ENCODE data around the gene DOCK4.
A peak's percentile ranks its signal among the peaks of the same experiment; 100 is the strongest.

The DOCK4 gene

DNA sequence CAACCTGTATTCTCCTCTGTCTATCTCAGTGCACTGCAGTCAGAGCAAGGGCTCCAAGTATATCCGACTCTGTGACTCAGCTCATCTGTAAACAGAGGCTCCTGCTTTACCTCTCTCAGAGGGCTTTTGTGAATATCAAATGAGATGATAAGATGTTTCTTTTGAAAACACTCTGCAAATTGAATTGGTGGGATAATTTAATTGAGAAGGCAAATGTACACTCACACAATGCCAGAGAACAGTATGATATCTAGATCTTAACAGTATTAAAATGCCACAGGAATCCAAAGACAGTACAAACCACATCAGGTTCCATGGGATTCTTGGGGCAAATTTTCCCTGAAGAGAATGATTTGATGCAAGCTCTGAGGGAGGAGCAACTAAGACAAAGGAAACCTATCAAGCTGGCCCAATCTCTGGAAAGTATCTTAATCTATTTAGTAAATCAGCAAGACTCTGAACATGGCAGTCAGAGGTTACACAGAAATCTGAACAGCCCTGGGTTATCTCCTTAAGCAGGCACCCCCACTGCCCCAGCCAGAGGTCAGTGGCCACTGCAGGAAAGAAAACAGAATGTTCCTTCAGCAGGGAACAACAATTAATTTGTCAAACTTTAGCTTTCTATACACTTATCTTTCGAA is 45.9 kb downstream of the DOCK4 start:
- DNase-seq: no peak

GRCh38 chr7:112159351-112159750 is 46.8 kb downstream of the DOCK4 start:
- DNase-seq: no peak

DNA sequence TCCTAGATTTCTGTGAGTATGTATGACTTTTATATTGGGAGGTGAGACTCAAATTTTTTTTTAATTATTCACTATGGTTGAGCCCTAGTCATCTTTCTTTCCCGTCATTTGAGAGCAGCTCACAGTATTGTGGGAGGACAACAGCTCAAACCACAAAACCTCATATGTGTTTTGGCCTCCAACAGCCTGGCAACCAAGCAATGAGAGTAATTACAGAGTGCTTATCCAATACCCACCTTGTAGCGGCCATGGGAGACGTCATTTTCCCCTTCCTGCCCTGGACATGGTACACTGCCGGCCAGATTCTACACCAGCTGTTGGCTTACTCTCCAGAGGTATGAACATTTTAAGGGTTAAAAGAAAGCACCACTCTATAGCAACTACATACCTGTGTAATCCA is 49.1 kb downstream of the DOCK4 start:
- DNase-seq: peak; percentile 59

GRCh38 chr7:112156412-112156811 is 49.8 kb downstream of the DOCK4 start:
- DNase-seq: no peak

DNA sequence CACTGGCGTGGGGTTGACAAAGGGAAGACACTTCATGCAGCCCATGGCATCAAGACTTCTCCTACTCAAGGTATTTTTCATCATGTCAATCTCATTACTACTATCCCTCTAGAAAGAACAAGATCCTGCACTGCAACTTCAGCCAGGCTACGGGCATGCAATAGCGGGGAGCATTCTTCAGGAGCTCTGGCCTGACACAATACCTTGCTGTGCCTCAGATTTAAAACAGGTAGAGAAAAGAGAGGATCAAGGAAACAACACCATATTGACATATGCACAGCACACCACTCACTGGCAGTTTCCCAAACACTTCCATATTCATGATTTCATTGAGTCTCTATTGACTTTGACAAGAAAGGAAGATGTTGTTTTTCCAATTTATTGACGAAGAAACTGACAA is 51.5 kb downstream of the DOCK4 start:
- DNase-seq: no peak

DNA sequence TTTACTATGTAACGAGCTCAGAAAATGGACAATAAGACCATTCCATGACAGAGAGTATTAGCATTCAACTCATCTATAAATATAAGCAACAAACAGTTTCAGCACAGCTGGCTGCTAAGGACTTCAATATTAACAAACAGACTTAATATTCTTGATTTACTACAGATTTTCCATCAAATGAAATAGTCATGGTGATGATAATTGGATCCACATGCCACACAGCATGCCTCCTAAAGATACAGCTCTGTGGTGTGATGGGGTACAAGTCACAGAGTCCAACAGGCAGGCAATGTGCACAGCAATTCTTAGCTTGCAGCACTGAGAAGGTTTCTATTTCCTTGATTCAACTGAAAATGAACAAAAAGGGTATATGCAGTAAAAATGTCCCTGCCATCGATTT is 54.0 kb downstream of the DOCK4 start:
- no peak for DNase-seq

DNA sequence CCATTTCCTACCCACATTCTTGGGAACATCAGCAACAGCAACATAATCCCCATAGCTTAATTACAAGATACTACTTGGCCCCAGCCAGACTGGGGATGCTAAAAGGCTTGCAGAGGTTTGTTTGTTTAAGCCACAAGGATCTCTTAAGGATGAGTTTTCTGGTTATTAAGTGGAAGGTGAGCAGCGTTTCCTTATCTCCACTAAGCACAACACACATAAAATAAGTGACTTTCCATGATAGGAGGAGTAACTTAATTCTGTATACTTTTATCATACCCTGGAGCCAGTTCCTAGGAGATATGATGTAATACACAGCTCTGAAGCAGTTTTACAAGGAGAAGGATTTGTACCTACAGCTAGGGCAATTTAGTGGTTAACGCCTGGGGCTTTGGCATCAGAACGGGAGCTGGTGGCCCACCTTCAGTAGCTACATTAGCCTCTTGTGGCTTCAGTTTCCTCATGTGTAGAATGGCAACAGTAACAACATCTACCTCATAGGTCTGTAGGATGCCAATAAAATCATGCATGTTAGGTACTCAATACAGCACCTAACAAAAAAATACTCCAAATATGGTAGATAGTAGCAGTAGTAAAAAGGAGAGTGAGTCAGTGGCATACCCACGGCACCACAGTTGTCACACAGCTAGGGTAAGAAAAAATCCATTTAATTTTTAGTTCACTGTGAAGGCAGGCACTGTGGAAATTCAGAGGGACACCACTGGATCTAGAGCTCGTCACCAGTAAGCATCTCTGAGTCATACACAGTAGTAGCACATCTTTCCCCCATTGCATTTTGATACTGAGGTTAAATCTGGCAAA is 55.2 kb downstream of the DOCK4 start:
- peak; percentile 39 for DNase-seq

GRCh38 chr7:112149734-112150133 is 56.5 kb downstream of the DOCK4 start:
- no peak for DNase-seq

DNA sequence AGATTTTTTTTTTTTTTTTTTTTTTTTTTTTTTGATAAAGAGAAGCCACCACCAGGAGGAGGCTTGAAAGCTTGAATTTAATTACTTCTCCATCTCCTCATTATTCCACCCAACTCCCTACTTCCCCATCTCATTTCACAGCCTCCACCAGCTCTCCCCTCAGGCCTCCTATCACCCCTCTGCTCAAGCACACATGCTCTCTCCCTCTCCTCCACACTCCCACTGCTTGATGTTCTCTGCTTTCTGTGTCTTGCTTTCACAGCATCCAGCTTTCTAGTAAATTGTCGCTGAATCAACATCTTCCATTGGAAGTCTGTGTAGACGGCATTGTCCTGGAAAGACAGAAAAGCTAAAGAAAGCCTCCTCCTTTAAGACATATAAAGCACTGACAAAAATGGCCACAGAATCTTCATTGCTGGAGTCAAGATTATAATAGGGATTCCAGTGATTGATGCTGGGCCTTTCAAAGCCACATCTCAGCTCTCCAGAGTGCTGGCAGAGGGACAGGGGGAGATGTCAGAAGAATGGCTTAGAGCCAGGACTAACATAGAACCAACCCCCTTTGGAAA is 58.3 kb downstream of the DOCK4 start:
- peak; percentile 16 for DNase-seq

DNA sequence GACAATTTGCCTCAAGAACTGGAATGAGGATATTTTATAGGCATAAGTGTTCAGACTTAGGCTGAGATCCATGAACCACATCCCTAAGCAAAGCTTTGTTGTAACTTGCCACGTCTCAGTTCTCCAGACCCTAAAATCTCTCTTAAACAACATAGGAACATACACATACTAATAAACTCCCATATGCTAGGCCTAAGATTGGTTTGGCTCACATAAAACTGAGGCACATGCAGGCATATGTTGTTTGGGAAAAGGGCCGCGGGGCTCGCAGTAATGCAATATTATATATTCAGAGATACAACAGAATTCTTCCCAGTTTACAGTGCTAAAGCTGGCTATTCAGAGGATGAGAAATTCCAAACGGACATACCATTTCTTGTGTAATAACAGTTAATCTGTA is 61.0 kb downstream of the DOCK4 start:
- no peak for DNase-seq

DNA sequence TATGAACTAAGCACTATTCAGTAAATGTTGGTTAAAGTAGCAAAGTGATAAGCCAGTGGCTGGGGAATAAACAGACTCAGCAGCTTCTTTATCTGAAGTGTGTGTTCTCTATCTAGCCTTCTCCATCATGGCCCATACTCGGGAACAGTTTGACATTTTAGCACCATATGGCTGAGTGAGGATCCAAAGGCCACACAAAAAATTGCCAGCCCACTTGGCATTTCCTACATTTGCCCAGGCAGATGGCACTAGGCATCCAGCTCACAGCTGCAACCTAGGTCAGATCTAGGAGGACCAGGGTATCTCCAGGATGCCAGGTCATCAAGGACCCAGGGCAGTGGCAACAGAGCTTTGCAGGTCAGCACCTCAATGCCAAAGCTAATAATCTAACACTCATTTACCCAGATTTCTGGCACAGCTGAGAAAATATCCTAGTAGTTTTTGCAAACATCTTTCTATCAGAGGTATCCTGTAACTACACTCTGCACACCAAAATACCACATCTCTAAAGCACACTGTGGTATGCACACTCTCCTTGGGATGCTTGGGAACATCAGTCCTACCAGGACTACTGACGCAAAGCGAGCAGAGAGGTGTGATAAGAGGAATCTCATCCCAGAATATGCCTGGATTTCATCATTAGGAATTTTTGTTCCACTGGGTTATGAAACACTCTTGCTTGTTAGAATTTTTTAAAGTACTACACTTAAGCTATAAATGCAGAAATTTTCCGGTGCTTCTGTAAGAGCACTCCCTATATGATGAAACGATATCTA is 61.7 kb downstream of the DOCK4 start:
- no peak for DNase-seq

- peak; percentile 96 for DNase-seq
These were observed 62.6 kb downstream of the DOCK4 start for GRCh38 chr7:112143582-112143981.

- peak; percentile 86 for DNase-seq
These were observed 63.1 kb downstream of the DOCK4 start for GRCh38 chr7:112143136-112143535.

- no peak for DNase-seq
These were observed 65.6 kb downstream of the DOCK4 start for GRCh38 chr7:112140600-112140999.

GRCh38 chr7:112138938-112139337 is 67.3 kb downstream of the DOCK4 start:
- no peak for DNase-seq

- no peak for DNase-seq
These were observed 67.8 kb downstream of the DOCK4 start for GRCh38 chr7:112138325-112138852.

DNA sequence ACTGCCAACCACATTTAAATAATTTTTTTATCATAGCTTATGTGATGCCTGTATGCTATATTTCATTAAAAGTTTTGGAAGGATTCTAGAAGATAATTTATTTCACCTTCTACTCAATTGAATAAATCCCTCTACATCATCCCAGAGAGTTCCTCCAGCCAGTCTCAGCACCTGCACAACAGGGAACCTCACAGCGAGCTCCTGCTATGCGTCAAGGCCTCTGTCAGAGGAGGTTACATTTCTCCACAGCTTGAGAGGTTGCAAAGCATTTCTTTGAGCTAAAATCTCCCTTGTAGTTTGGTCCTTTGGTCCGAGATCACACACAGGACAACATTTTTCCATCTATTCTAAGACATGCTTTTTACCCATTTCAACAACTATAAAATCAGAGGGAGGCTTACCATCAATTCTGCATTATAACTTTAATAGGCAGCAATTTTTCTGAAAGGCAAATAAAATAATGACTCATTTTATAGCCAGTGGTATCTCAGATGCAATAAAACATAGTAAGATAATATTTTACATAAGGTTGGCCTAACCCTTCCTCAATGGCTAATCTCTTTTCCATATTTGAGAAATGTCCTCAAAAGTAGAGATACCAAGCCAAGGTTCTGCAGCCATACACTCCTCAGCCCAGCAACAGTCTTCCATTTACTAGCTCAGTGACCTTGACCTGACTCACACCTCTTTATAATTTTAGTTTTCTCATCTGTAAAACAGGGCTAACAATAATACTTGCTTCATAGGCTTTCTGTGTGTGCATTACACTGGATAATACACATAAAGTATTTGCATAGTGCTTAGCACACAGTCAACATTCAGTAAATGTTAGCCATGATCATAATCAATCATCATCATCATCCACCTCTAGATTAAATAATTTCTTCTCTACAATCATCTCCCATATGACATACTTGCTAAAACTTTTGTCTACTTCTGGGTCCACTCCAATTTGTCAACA is 68.8 kb downstream of the DOCK4 start:
- DNase-seq: no peak

DNA sequence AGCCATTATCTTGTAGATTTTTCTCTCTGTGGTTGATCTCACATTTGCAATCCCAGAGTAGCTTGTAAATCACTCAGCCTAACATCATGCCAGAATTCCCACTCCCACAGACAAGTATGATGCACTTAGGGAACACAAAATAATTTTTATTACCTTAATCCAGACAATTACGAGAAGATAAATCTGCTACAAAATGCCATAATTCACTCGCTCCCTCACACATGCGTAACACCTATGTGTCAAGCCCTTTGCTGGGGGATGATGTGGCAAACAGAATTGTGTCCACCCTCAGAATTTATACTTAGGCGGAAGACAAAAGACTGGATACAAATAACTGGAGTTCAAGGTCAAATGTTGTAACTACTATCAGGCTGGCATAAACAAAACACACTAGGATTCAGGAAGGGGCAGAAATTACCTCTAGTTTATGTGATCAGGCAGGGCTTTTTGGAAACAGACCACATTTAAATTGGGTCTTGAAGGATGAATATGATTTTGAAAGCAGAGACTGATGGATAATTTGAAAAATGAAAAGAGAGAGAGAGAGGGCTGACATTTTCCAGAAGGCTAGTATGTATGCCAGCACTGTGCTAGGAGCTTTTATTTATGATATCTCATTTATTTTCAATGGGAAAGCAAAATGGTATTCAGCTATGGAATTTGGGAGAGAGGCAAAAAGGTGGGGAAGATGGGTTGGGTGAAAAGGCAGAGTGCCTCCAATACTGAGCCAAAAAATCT is 69.8 kb downstream of the DOCK4 start:
- DNase-seq: no peak

- no peak for DNase-seq
These were observed 70.4 kb downstream of the DOCK4 start for GRCh38 chr7:112135815-112136214.

DNA sequence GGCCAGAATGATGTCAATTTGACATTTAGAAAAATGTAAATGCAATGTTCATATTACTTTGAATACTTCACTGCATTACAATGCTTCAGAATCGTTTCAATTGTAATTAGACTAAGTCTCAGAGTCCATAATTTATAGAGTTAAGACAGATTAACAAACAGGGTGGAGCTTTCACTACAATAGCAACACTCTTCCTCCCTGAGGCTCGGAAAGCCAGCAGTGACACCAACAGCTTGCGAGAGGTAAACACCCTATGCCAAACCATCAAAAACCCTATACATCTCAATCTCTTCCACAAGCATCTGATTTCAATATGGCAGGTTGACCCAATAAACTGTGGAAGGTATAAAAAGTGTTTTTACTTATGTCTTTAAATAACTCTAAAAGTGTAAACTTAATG is 72.2 kb downstream of the DOCK4 start:
- DNase-seq: no peak

- no peak for DNase-seq
These were observed 72.9 kb downstream of the DOCK4 start for GRCh38 chr7:112133328-112133727.
